Measurements from ENCODE around the gene ATP2B2.

The ATP2B2 gene

GRCh38 chr3:10447110-10447509 lies 58.3 kb downstream of the ATP2B2 start:
- no peak for DNase-seq

- no peak for DNase-seq
Observed at GRCh38 chr3:10445561-10446175, 59.7 kb downstream of the ATP2B2 start.

- DNase-seq: no peak
Observed at GRCh38 chr3:10444511-10444910, 60.9 kb downstream of the ATP2B2 start.

- DNase-seq: no peak
Observed at GRCh38 chr3:10444110-10444429, 61.3 kb downstream of the ATP2B2 start.

GRCh38 chr3:10443272-10444109 lies 61.9 kb downstream of the ATP2B2 start:
- DNase-seq: no peak

GRCh38 chr3:10442151-10442795 lies 63.1 kb downstream of the ATP2B2 start:
- DNase-seq: no peak

- DNase-seq: no peak
Observed at GRCh38 chr3:10440684-10441083, 64.7 kb downstream of the ATP2B2 start.

GRCh38 chr3:10438902-10439610 lies 66.3 kb downstream of the ATP2B2 start:
- no peak for DNase-seq

- DNase-seq: no peak
Observed at GRCh38 chr3:10437995-10438901, 67.1 kb downstream of the ATP2B2 start.

- DNase-seq: no peak
Observed at GRCh38 chr3:10437272-10437994, 68.0 kb downstream of the ATP2B2 start.

- DNase-seq: no peak
Observed at GRCh38 chr3:10435850-10436249, 69.5 kb downstream of the ATP2B2 start.

- DNase-seq: no peak
Observed at GRCh38 chr3:10434938-10435336, 70.4 kb downstream of the ATP2B2 start.

- no peak for DNase-seq
Observed at GRCh38 chr3:10434144-10434937, 71.0 kb downstream of the ATP2B2 start.

- no peak for DNase-seq
Observed at GRCh38 chr3:10432931-10433330, 72.5 kb downstream of the ATP2B2 start.

- no peak for DNase-seq
Observed at GRCh38 chr3:10432156-10432845, 73.1 kb downstream of the ATP2B2 start.

- no peak for DNase-seq
Observed at GRCh38 chr3:10430805-10431204, 74.6 kb downstream of the ATP2B2 start.

- DNase-seq: no peak
Observed at GRCh38 chr3:10428406-10429091, 76.8 kb downstream of the ATP2B2 start.

GRCh38 chr3:10426346-10427220 lies 78.8 kb downstream of the ATP2B2 start:
- no peak for DNase-seq
